PC-3 (cell line): ENCODE data around the gene EBLN2.

Experiments
- CTCF ChIP-seq: fragments of 300-600 bp; sonication (generic); conservative IDR thresholded peaks from 2 replicates; pipeline ENCODE4 v1.5.1; 2017; ENCODE audit warnings: antibody characterized with exemption, low read depth, mild to moderate bottlenecking, low read length
- EZH2 ChIP-seq: fragments of 300-600 bp; sonication (generic); IDR thresholded peaks from one replicate; pipeline ENCODE4 v1.6.1; 2017; ENCODE audit warnings: antibody characterized with exemption, mild to moderate bottlenecking, low read length; ENCODE audit not compliant: unreplicated experiment

GRCh38 chr3:73061416-73061815 is at the start of gene EBLN2:
- TF ChIP-seq CTCF (no peak), EZH2 (no peak)
